Kidney tubule cell (primary cell): ENCODE data around the gene CHTF8.
"Not testable (repeated sequence)": the region's sequence is repeated elsewhere in the genome, so short reads cannot be mapped to it uniquely, and the experiment has no call there.

Experiments
- DNase-seq: peaks from one replicate; pipeline ENCODE4 v3.0.0-alpha.2; 2018; ENCODE audit warnings: low spot score

Gene CHTF8

GRCh38 chr16:69132424-69133252, at the start of gene CHTF8, which contains the start of gene UTP4:
Gene CHTF8 (minus strand): TSS chr16:69132588. CDS start chr16:69121458, 11,130 bp downstream.
Gene UTP4 (plus strand): TSS chr16:69132649. CDS start chr16:69133460, 811 bp downstream.
- DNase-seq, result peak; percentile 88

- DNase-seq, result no peak
These were observed 47.6 kb upstream of the CHTF8 start for GRCh38 chr16:69180011-69180338.

GRCh38 chr16:69179328-69180010, 47.1 kb upstream of the CHTF8 start:
- DNase-seq, result peak; percentile 74

GRCh38 chr16:69176033-69176800, 43.8 kb upstream of the CHTF8 start:
- peak; percentile 38 for DNase-seq

GRCh38 chr16:69171325-69172084, 39.1 kb upstream of the CHTF8 start:
- peak; percentile 89 for DNase-seq

GRCh38 chr16:69169607-69170352, 37.4 kb upstream of the CHTF8 start:
- DNase-seq, result no peak

- DNase-seq, result no peak
These were observed 36.7 kb upstream of the CHTF8 start for GRCh38 chr16:69169051-69169450.

- peak; percentile 58 for DNase-seq
These were observed 34.9 kb upstream of the CHTF8 start for GRCh38 chr16:69166946-69167930.

- peak; percentile 56 for DNase-seq
These were observed 33.9 kb upstream of the CHTF8 start for GRCh38 chr16:69166221-69166833.

GRCh38 chr16:69165584-69165983, 33.2 kb upstream of the CHTF8 start:
- DNase-seq, result no peak

GRCh38 chr16:69160192-69160591, 27.8 kb upstream of the CHTF8 start:
- no peak for DNase-seq

- DNase-seq, result no peak
These were observed 24.8 kb upstream of the CHTF8 start for GRCh38 chr16:69157196-69157595.

GRCh38 chr16:69150146-69150865, 17.9 kb upstream of the CHTF8 start:
- DNase-seq, result peak; percentile 70

- DNase-seq, result not testable (repeated sequence)
These were observed 17.2 kb upstream of the CHTF8 start for GRCh38 chr16:69149621-69150020.

GRCh38 chr16:69145658-69146057, 13.3 kb upstream of the CHTF8 start:
- DNase-seq, result no peak

GRCh38 chr16:69143116-69143515, 10.7 kb upstream of the CHTF8 start:
- DNase-seq, result peak; percentile 78

GRCh38 chr16:69141936-69142335, 9.5 kb upstream of the CHTF8 start:
- DNase-seq, result peak; percentile 73

GRCh38 chr16:69141014-69141413, 8.6 kb upstream of the CHTF8 start:
- DNase-seq, result no peak

- not testable (repeated sequence) for DNase-seq
These were observed 7.1 kb upstream of the CHTF8 start for GRCh38 chr16:69139464-69139863.
